HEK293 (cell line): ENCODE measurements around the gene DCTN1.

ENCODE experiments used
- CTCF ChIA-PET: fragments of 350-600 bp; formaldehyde crosslinking; extraction: SDS; loops from one replicate; lab custom pipeline; 2021; ENCODE audit warnings: antibody characterized with exemption; lab: Yijun Ruan, JAX
- POLR2A ChIA-PET: fragments of 300-600 bp; formaldehyde crosslinking; extraction: SDS; loops from one replicate; lab custom pipeline; 2020; ENCODE audit warnings: antibody characterized with exemption, inconsistent platforms; lab: Yijun Ruan, JAX
- H3K27ac ChIP-seq: fragments of 200-500 bp; sonication (Bioruptor generic); 2 replicates; pipeline ENCODE4 v1.5.1; 2014; ENCODE audit warnings: low read depth, low read length, control low read depth, inconsistent platforms; ENCODE audit errors: extremely low read depth
- H3K36me3 ChIP-seq, 2 experiments: fragments of 200-500 bp in 1 of 2; sonication (Bioruptor generic) in 1 of 2; 1 replicate in 1 of 2; 2 replicates in 1 of 2; pipeline ENCODE4 v1.5.1; 2014 to 2017; ENCODE audit warnings: inconsistent platforms in 2 of 2, low read length in 2 of 2; ENCODE audit not compliant: control insufficient read depth in 2 of 2, insufficient read depth in 1 of 2
- H3K4me1 ChIP-seq: fragments of 200-500 bp; sonication (Bioruptor generic); 2 replicates; pipeline ENCODE4 v1.5.1; 2014; ENCODE audit warnings: mild to moderate bottlenecking, low read length, inconsistent platforms; ENCODE audit not compliant: control insufficient read depth, insufficient read depth
- H3K4me3 ChIP-seq: 2 replicates; pipeline ENCODE4 v1.5.1; 2011; ENCODE audit warnings: low read depth, mild to moderate bottlenecking, control low read depth, low read length, moderate library complexity
- H3K9me3 ChIP-seq: fragments of 200-500 bp; sonication (Bioruptor generic); 2 replicates; pipeline ENCODE4 v1.5.1; 2014; ENCODE audit warnings: low read depth, low read length, inconsistent platforms; ENCODE audit not compliant: control insufficient read depth, insufficient read depth
- ATF2 ChIP-seq: fragments of 450-650 bp; formaldehyde crosslinking; IDR thresholded peaks from 2 replicates; pipeline ENCODE4 v1.5.1; 2016; ENCODE audit warnings: missing biosample characterization, missing genetic modification characterization, low read depth
- BCL11B ChIP-seq: fragments of 450-650 bp; formaldehyde crosslinking; IDR thresholded peaks from 2 replicates; pipeline ENCODE4 v1.5.1; 2016; ENCODE audit warnings: low read depth, missing biosample characterization, missing genetic modification characterization
- GLI2 ChIP-seq: fragments of 450-650 bp; formaldehyde crosslinking; IDR thresholded peaks from 2 replicates; pipeline ENCODE4; 2017; ENCODE audit warnings: missing biosample characterization, missing genetic modification characterization, low read depth, borderline replicate concordance
- HOXA7 ChIP-seq: sonication (generic); formaldehyde crosslinking; IDR thresholded peaks from 2 replicates; pipeline ENCODE4 v1.8.1; 2022; ENCODE audit warnings: missing genetic modification reagents, borderline replicate concordance
- KLF10 ChIP-seq: fragments of 450-650 bp; IDR thresholded peaks from 2 replicates; pipeline ENCODE4 v1.5.1; 2018; ENCODE audit warnings: missing biosample characterization, mild to moderate bottlenecking, missing genetic modification characterization
- KLF8 ChIP-seq: fragments of 450-650 bp; formaldehyde crosslinking; IDR thresholded peaks from 2 replicates; pipeline ENCODE4 v1.5.1; 2016; ENCODE audit warnings: missing biosample characterization, missing genetic modification characterization
- PBX3 ChIP-seq: sonication (generic); formaldehyde crosslinking; IDR thresholded peaks from 2 replicates; pipeline ENCODE4 v1.8.1; 2022; ENCODE audit warnings: mild to moderate bottlenecking, moderate library complexity, missing genetic modification reagents
- SALL2 ChIP-seq: fragments of 450-650 bp; formaldehyde crosslinking; IDR thresholded peaks from 2 replicates; pipeline ENCODE4 v1.5.0; 2017; ENCODE audit warnings: missing biosample characterization, mild to moderate bottlenecking, missing genetic modification characterization, borderline replicate concordance
- SCRT2 ChIP-seq: fragments of 450-650 bp; formaldehyde crosslinking; IDR thresholded peaks from 2 replicates; pipeline ENCODE4 v1.5.1; 2016; ENCODE audit warnings: missing biosample characterization, missing genetic modification characterization
- SP2 ChIP-seq: fragments of 450-650 bp; formaldehyde crosslinking; IDR thresholded peaks from 2 replicates; pipeline ENCODE4 v1.5.1; 2016; ENCODE audit warnings: missing biosample characterization, missing genetic modification characterization
- ZBTB17 ChIP-seq: fragments of 450-650 bp; formaldehyde crosslinking; IDR thresholded peaks from 2 replicates; pipeline ENCODE4 v1.5.1; 2016; ENCODE audit warnings: missing biosample characterization, missing genetic modification characterization
- ZBTB48 ChIP-seq: fragments of 450-650 bp; formaldehyde crosslinking; IDR thresholded peaks from 2 replicates; pipeline ENCODE4 v1.5.1; 2016; ENCODE audit warnings: missing biosample characterization, missing genetic modification characterization
- ZBTB8A ChIP-seq: fragments of 450-650 bp; formaldehyde crosslinking; IDR thresholded peaks from 2 replicates; pipeline ENCODE4 v1.5.1; 2016; ENCODE audit warnings: missing biosample characterization, missing genetic modification characterization
- ZNF112 ChIP-seq: fragments of 450-650 bp; formaldehyde crosslinking; IDR thresholded peaks from 2 replicates; pipeline ENCODE4 v1.5.0; 2017; ENCODE audit warnings: missing biosample characterization, missing genetic modification characterization
- ZNF114 ChIP-seq: fragments of 450-650 bp; formaldehyde crosslinking; IDR thresholded peaks from 2 replicates; pipeline ENCODE4 v1.5.0; 2017; ENCODE audit warnings: missing biosample characterization, missing genetic modification characterization
- ZNF132 ChIP-seq: fragments of 450-650 bp; formaldehyde crosslinking; IDR thresholded peaks from 2 replicates; pipeline ENCODE4 v1.5.1; 2017; ENCODE audit warnings: missing biosample characterization, missing genetic modification characterization, borderline replicate concordance
- ZNF146 ChIP-seq: fragments of 450-650 bp; formaldehyde crosslinking; IDR thresholded peaks from 2 replicates; pipeline ENCODE4 v1.5.1; 2016; ENCODE audit warnings: missing biosample characterization, missing genetic modification characterization
- ZNF280C ChIP-seq: fragments of 450-650 bp; formaldehyde crosslinking; IDR thresholded peaks from 2 replicates; pipeline ENCODE4 v1.5.1; 2016; ENCODE audit warnings: missing biosample characterization, missing genetic modification characterization
- ZNF354C ChIP-seq: fragments of 450-650 bp; formaldehyde crosslinking; IDR thresholded peaks from 2 replicates; pipeline ENCODE4 v1.5.1; 2016; ENCODE audit warnings: missing biosample characterization, missing genetic modification characterization, low read depth, borderline replicate concordance
- ZNF449 ChIP-seq: fragments of 450-650 bp; formaldehyde crosslinking; IDR thresholded peaks from 2 replicates; pipeline ENCODE4 v1.5.1; 2017; ENCODE audit warnings: missing biosample characterization, mild to moderate bottlenecking, missing genetic modification characterization, moderate library complexity
- ZNF571 ChIP-seq: fragments of 450-650 bp; formaldehyde crosslinking; IDR thresholded peaks from 2 replicates; pipeline ENCODE4 v1.5.0; 2017; ENCODE audit warnings: missing biosample characterization, missing genetic modification characterization
- ZNF600 ChIP-seq: fragments of 450-650 bp; formaldehyde crosslinking; IDR thresholded peaks from 2 replicates; pipeline ENCODE4 v1.5.1; 2016; ENCODE audit warnings: missing biosample characterization, missing genetic modification characterization
- ZNF654 ChIP-seq: fragments of 450-650 bp; formaldehyde crosslinking; IDR thresholded peaks from 2 replicates; pipeline ENCODE4 v1.5.1; 2016; ENCODE audit warnings: low read depth, missing biosample characterization, missing genetic modification characterization
- ZNF670 ChIP-seq: fragments of 450-650 bp; formaldehyde crosslinking; IDR thresholded peaks from 2 replicates; pipeline ENCODE4 v1.5.1; 2016; ENCODE audit warnings: missing biosample characterization, missing genetic modification characterization, low read depth

DCTN1 gene

GRCh38 chr2:74384051-74384450 is 3.9 kb upstream of the DCTN1 start (continued):
- no peak for TF ChIP-seq ZNF449 (tag by site-specific recombination)
- TF ChIP-seq ZNF670 (tag by site-specific recombination), result no peak
- TF ChIP-seq ZNF354C (tag by site-specific recombination), result no peak
- no peak for TF ChIP-seq ZBTB8A (tag by site-specific recombination)

GRCh38 chr2:74383254-74383653 is 3.1 kb upstream of the DCTN1 start:
- H3K36me3 ChIP-seq, result peaks cover 0 to 33% of the 10 kb centered on the region in 2 experiments; a peak in 2 of 3 replicates
- no peaks in the 10 kb centered on the region for H3K9me3 ChIP-seq
- ChIA-PET CTCF (interaction anchor here (1.1 to 2.4 kb wide), 2 partner anchors 9 to 12 kb away, joined by 4 to 14 read pairs; no protein-coding TSS in a partner anchor), POLR2A (interaction anchor here (2.2 kb wide), 1 partner anchor 8 kb away, joined by 10 read pairs; no protein-coding TSS in a partner anchor)
- peaks cover 6% of the 10 kb centered on the region for H3K4me1 ChIP-seq
- no peak overlapping the region for H3K27ac ChIP-seq
- no peak overlapping the region for H3K4me3 ChIP-seq
- TF ChIP-seq SALL2 (tag by site-specific recombination), result no peak
- TF ChIP-seq ZBTB17 (tag by site-specific recombination), result 0 out of 2 replicates have a peak, but pooled peaks have one; percentile 17

- TF ChIP-seq ZNF112 (no peak), PBX3 (CRISPR knock-in tag) (no peak), KLF8 (tag by site-specific recombination) (no peak), ZNF132 (tag by site-specific recombination) (no peak), ZNF114 (no peak), ZNF146 (tag by site-specific recombination) (no peak), ZNF654 (no peak), ZBTB48 (tag by site-specific recombination) (no peak), KLF10 (tag by site-specific recombination) (no peak), HOXA7 (CRISPR knock-in tag) (no peak), GLI2 (tag by site-specific recombination) (no peak)
- no peak overlapping the region for H3K4me3 ChIP-seq
- H3K36me3 ChIP-seq, result peaks cover 0 to 43% of the 10 kb centered on the region in 2 experiments; a peak in 1 of 3 replicates
- no peak overlapping the region for H3K27ac ChIP-seq
- ChIA-PET CTCF (interaction anchor here (1.0 to 2.4 kb wide), 3 partner anchors 10 to 47 kb away, joined by 7 to 14 read pairs (median 8); no protein-coding TSS in a partner anchor), POLR2A (interaction anchor here (2.2 kb wide), 1 partner anchor 10 kb away, joined by 10 read pairs; no protein-coding TSS in a partner anchor)
- H3K9me3 ChIP-seq, result no peaks in the 10 kb centered on the region
- peaks cover 6% of the 10 kb centered on the region for H3K4me1 ChIP-seq
These were observed 1.6 kb upstream of the DCTN1 start for GRCh38 chr2:74381751-74382150.

GRCh38 chr2:74378007-74378406 is 2.1 kb downstream of the DCTN1 start:
- no peak overlapping the region for H3K27ac ChIP-seq
- ChIA-PET POLR2A (no interaction called here), CTCF (interaction anchor here (0.6 kb wide), 1 partner anchor 558 kb away, joined by 5 read pairs; no protein-coding TSS in a partner anchor)
- no peak overlapping the region for H3K4me3 ChIP-seq
- TF ChIP-seq ZNF354C (tag by site-specific recombination) (no peak), ZNF280C (tag by site-specific recombination) (no peak), ZNF571 (tag by site-specific recombination) (no peak), ATF2 (tag by site-specific recombination) (no peak), ZNF600 (tag by site-specific recombination) (no peak), SCRT2 (tag by site-specific recombination) (no peak), BCL11B (tag by site-specific recombination) (no peak), SP2 (tag by site-specific recombination) (no peak), ZNF670 (tag by site-specific recombination) (no peak)
- peaks cover 23% of the 10 kb centered on the region for H3K4me1 ChIP-seq
- H3K9me3 ChIP-seq, result no peaks in the 10 kb centered on the region
- H3K36me3 ChIP-seq, result peaks cover 0 to 26% of the 10 kb centered on the region in 2 experiments; a peak in 1 of 3 replicates
